HG03159 (cell line): ENCODE results near the gene ZNF544.

Experiments
- ATAC-seq: cut with Tn5 transposase; IDR thresholded peaks from one replicate; pipeline ENCODE4 v1.9.1; 2021; ENCODE audit warnings: mild to moderate bottlenecking, moderate library complexity; ENCODE audit not compliant: unreplicated experiment

Gene ZNF544

GRCh38 chr19:58228585-58229254 is at the start of gene ZNF544:
Gene ZNF544, plus strand, starts transcription at chr19:58228914. Its CDS starts 15,110 bp downstream, at chr19:58244024.
- peak; percentile 77 for ATAC-seq

GRCh38 chr19:58181902-58182576 is 46.7 kb upstream of the ZNF544 start:
- no peak for ATAC-seq

GRCh38 chr19:58182577-58182988 is 46.1 kb upstream of the ZNF544 start:
- ATAC-seq = peak; percentile 49

- peak; percentile 89 for ATAC-seq
Observed at GRCh38 chr19:58182989-58183816, 45.5 kb upstream of the ZNF544 start, which contains the start of gene ZNF274. Gene ZNF274, plus strand, starts transcription at chr19:58183061. Its CDS starts 905 bp downstream, at chr19:58183966.

- ATAC-seq = peak; percentile 4
Observed at GRCh38 chr19:58183817-58184215, 44.9 kb upstream of the ZNF544 start.

GRCh38 chr19:58196901-58197616 is 31.7 kb upstream of the ZNF544 start:
- ATAC-seq = no peak

GRCh38 chr19:58203814-58204475 is 24.8 kb upstream of the ZNF544 start:
- ATAC-seq = no peak

- no peak for ATAC-seq
Observed at GRCh38 chr19:58204566-58204965, 24.1 kb upstream of the ZNF544 start.

GRCh38 chr19:58209577-58209976 is 19.1 kb upstream of the ZNF544 start:
- no peak for ATAC-seq

- no peak for ATAC-seq
Observed at GRCh38 chr19:58212336-58213074, 16.2 kb upstream of the ZNF544 start.

- ATAC-seq = no peak
Observed at GRCh38 chr19:58213075-58213369, 15.7 kb upstream of the ZNF544 start.

GRCh38 chr19:58217069-58217481 is 11.6 kb upstream of the ZNF544 start:
- no peak for ATAC-seq

- no peak for ATAC-seq
Observed at GRCh38 chr19:58217607-58218391, 10.9 kb upstream of the ZNF544 start.

GRCh38 chr19:58218899-58219298 is 9.8 kb upstream of the ZNF544 start:
- no peak for ATAC-seq

- ATAC-seq = peak; percentile 12
Observed at GRCh38 chr19:58227964-58228584, 640 bp upstream of the ZNF544 start.

GRCh38 chr19:58229255-58229639 is 533 bp downstream of the ZNF544 start:
- no peak for ATAC-seq

GRCh38 chr19:58237324-58237723 is 8.6 kb downstream of the ZNF544 start:
- ATAC-seq = no peak

- no peak for ATAC-seq
Observed at GRCh38 chr19:58243351-58243750, 14.6 kb downstream of the ZNF544 start.

GRCh38 chr19:58248886-58249285 is 20.2 kb downstream of the ZNF544 start:
- no peak for ATAC-seq
